Mesothelial cell of epicardium (in vitro differentiated cells): ENCODE results near the gene TRNP1. TPM values are rescaled to one million over a fixed set of nuclear protein-coding genes. Genes with fewer than 3 reads are reported as not detected.
A peak's percentile ranks its signal among the peaks of the same experiment; 100 is the strongest.
"Not testable (repeated sequence)": the region's sequence is repeated elsewhere in the genome, so short reads cannot be mapped to it uniquely, and the experiment has no call there.

Source experiments
- DNase-seq, 2 experiments: peaks; one replicate each; pipeline ENCODE4 v3.0.0; 2021; ENCODE audit warnings: low spot score in 2 of 2; ENCODE audit not compliant: unreplicated experiment in 2 of 2
- H3K27ac Mint-ChIP-seq: 2 replicates; pipeline ENCODE4 v1.8.0; 2021; ENCODE audit warnings: mixed read lengths
- H3K27me3 Mint-ChIP-seq: 2 replicates; pipeline ENCODE4 v1.8.0; 2021; ENCODE audit warnings: low read depth, mixed read lengths
- H3K36me3 Mint-ChIP-seq: 2 replicates; pipeline ENCODE4 v1.8.0; 2021; ENCODE audit warnings: mixed read lengths
- H3K4me1 Mint-ChIP-seq: 2 replicates; pipeline ENCODE4 v1.8.0; 2021; ENCODE audit warnings: mixed read lengths
- H3K4me3 Mint-ChIP-seq: 2 replicates; pipeline ENCODE4 v1.8.0; 2021; ENCODE audit warnings: mild to moderate bottlenecking, moderate library complexity, mixed read lengths
- H3K9me3 Mint-ChIP-seq: 2 replicates; pipeline ENCODE4 v1.8.0; 2021; ENCODE audit warnings: mixed read lengths
- total RNA-seq: library from RNA; stranded (reverse); gene quantifications from 3 replicates; pipeline ENCODE4 v1.2.1, GENCODE V29; 2021
- TF ChIP-seq, protein P1 (sequence below): fragments of 200-600 bp; sonication (generic); IDR thresholded peaks from one replicate; pipeline ENCODE4 v1.5.0; 2021; ENCODE audit warnings: antibody characterized with exemption; ENCODE audit not compliant: unreplicated experiment

TRNP1 gene
- total RNA-seq, 1 donor from 2014 or later, result 29.3 TPM

DNA sequence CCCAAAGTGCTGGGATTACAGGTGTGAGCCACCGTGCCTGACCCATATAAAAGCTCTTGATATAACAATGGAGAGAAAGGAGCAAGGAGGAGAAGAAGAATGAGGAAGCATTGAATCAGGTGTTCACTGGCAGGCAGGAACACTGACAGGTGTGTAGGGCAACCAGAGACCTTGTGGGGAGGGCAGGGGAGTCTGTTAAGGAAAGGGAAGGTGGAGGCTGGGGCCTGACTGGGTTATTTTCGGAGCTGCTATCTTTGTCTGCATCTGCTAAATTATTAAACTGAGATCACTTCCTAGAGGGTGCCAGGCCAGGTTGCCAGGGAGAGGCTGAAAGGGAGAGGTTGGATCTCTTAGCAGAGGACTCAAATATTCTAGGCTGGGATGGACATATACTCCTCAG, 6.8 kb upstream of the TRNP1 start:
- no peaks in the 10 kb centered on the region for H3K36me3 Mint-ChIP-seq
- peaks cover 18% of the 10 kb centered on the region for H3K27me3 Mint-ChIP-seq
- DNase-seq, result no peak
- H3K27ac Mint-ChIP-seq, result no peak overlapping the region
- peaks cover 10% of the 10 kb centered on the region for H3K4me1 Mint-ChIP-seq
- TF ChIP-seq, protein P1, sequence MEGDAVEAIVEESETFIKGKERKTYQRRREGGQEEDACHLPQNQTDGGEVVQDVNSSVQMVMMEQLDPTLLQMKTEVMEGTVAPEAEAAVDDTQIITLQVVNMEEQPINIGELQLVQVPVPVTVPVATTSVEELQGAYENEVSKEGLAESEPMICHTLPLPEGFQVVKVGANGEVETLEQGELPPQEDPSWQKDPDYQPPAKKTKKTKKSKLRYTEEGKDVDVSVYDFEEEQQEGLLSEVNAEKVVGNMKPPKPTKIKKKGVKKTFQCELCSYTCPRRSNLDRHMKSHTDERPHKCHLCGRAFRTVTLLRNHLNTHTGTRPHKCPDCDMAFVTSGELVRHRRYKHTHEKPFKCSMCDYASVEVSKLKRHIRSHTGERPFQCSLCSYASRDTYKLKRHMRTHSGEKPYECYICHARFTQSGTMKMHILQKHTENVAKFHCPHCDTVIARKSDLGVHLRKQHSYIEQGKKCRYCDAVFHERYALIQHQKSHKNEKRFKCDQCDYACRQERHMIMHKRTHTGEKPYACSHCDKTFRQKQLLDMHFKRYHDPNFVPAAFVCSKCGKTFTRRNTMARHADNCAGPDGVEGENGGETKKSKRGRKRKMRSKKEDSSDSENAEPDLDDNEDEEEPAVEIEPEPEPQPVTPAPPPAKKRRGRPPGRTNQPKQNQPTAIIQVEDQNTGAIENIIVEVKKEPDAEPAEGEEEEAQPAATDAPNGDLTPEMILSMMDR, result no peak
- no peak overlapping the region for H3K4me3 Mint-ChIP-seq
- H3K9me3 Mint-ChIP-seq, result no peaks in the 10 kb centered on the region

DNA sequence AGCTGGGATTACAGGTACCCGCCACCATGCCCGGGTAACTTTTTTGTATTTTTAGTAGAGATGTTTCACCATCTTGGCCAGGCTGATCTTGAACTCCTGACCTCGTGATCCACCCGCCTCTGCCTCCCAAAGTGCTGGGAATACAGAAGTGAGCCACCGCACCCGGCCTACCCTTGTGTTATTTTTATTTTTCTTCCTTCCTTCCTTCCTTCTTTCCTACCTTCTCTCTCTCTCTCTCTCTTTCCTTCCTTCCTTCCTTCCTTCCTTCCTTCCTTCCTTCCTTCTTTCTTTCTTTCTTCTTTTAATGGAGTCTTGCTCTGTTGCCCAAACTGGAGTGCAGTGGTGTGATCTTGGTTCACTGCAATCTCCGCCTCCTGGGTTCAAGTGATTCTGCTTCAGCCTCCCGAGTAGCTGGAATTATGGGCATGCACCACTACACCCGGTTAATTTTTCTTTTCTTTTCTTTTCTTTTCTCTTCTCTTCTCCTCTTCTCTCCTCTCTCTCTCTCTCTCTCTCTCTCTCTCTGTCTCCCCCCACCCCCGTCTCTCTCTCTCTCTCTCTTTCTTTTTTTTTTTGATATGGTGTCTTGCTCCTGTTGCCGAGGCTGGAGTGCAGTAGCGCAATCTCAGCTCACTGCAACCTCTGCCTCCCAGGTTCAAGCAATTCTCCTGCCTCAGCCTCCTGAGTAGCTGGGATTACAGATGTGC, 3.9 kb upstream of the TRNP1 start:
- not testable (repeated sequence) for H3K36me3 Mint-ChIP-seq, H3K27ac Mint-ChIP-seq
- H3K27me3 Mint-ChIP-seq, result peaks cover 28% of the 10 kb centered on the region

DNA sequence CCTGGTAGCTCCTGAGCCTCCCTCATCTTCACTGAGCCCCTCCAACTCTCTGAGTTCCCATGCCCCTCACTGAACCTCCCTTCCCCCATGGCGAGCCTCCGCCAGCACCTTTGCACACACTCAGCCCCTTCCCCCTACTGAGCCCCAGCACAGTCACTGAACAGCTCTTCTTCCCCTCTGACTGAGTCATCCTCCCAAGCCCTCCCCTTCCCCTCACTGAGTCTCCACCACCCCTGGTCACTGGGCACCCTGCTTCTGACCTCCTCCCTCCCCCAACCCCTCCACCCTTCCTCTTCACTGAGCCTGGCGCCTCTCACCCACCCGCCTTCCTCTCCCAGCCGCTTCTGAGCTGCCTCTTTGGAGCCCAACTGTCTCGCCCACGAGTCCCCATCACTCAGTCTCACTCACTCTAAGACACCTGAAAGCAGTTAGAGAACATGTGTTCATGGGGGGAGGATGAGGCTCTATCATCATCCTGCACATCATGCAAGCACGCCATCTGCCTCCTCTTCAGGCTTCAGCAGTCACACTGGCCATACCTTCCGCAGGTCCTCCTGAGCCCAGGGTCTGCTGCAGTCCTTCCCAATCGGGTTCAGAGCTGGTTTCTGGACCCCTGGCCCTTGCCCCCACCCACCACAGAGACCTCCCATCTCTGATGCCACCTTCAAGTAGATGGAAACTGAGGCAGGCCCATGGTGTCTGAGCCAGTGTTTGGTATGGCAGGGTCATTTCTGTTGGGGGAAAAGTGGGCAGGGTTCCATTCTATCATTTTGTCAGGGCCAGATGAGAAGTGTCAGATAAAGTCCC, 2.0 kb upstream of the TRNP1 start:
- TF ChIP-seq, protein P1, result no peak
- Mint-ChIP-seq H3K4me3 (peak overlapping the region; percentile 7), H3K4me1 (peaks cover 36% of the 10 kb centered on the region), H3K36me3 (no peaks in the 10 kb centered on the region), H3K27ac (no peak overlapping the region), H3K27me3 (peaks cover 40% of the 10 kb centered on the region), H3K9me3 (no peaks in the 10 kb centered on the region)
- DNase-seq, result no peak

More for the DNA sequence above, 3.9 kb upstream of the TRNP1 start:
- not testable (repeated sequence) for H3K9me3 Mint-ChIP-seq, H3K4me3 Mint-ChIP-seq, DNase-seq
- peaks cover 18% of the 10 kb centered on the region for H3K4me1 Mint-ChIP-seq

DNA sequence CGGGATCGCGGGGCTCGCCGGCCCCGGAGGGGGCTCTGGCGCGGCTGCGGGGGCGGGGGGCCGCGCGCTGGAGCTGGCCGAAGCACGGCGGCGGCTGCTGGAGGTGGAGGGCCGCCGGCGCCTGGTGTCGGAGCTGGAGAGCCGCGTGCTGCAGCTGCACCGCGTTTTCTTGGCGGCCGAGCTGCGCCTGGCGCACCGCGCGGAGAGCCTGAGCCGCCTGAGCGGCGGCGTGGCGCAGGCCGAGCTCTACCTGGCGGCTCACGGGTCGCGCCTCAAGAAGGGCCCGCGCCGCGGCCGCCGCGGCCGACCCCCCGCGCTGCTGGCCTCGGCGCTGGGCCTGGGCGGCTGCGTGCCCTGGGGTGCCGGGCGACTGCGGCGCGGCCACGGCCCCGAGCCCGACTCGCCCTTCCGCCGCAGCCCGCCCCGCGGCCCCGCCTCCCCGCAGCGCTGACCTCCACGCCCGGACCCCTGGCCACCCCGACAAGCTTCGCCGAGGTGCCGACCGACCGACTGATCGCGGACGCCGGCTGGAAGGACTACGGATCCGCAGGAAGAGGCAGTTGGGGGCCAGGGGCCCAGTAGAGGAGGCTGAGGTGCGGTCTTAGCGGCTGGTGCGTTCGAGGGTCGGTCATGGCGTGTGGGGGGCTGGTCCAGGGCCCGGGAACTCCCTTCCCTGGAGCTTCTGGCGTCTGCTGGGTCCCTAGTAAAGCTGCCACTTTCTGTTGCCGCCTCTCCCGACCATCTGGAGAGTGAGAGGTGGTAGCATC, 711 bp downstream of the TRNP1 start:
- Mint-ChIP-seq H3K9me3 (no peaks in the 10 kb centered on the region), H3K36me3 (no peaks in the 10 kb centered on the region), H3K27me3 (peaks cover 43% of the 10 kb centered on the region), H3K27ac (peak overlapping the region; percentile 85), H3K4me1 (peaks cover 58% of the 10 kb centered on the region), H3K4me3 (peak overlapping the region; percentile 77)
- no peak for DNase-seq
- TF ChIP-seq, protein P1, result no peak

DNA sequence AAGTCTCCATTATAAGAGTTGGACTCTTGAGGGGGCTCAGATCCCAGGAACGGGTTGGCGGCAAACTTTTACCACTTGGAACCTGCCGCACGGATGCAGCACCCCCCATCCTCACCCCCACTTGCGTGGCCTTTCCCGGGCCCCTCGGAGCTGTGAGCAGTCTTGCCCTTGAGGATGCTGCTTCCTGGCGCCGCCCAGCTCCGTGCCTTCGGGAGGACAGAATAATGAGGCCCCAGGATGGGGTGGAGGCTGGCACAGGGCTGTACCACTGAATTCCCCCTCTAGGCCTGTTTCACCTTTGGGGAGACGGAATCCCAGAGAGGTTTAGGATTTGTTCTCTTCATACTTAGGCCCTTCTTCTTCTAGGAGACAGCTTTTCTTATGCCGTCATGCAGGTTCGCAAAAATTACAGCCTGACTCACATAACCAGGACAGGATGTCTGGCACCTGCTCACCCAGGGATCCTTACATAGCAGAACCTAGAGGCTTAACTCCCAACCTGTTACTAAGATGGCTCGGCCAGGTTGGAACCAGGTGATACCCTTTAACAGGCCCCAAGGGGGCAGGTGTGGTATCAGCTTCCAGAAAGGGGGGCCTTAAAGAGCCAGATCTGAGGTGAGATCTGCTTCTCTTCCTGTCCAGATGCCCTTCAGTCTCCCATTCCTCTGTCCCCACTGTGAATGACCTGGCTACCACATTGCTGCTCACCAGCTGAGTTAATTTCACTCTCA, 1.5 kb downstream of the TRNP1 start:
- no peak for DNase-seq
- H3K27me3 Mint-ChIP-seq, result peaks cover 40% of the 10 kb centered on the region
- H3K27ac Mint-ChIP-seq, result peak overlapping the region; percentile 85
- H3K9me3 Mint-ChIP-seq, result no peaks in the 10 kb centered on the region
- peaks cover 65% of the 10 kb centered on the region for H3K4me1 Mint-ChIP-seq
- peak overlapping the region; percentile 77 for H3K4me3 Mint-ChIP-seq
- TF ChIP-seq, protein P1, result no peak
- H3K36me3 Mint-ChIP-seq, result no peaks in the 10 kb centered on the region
